Measurements from ENCODE around the gene PRKCE.

PRKCE gene

GRCh38 chr2:45809205-45809604 is 157.7 kb downstream of the PRKCE start:
- no peak for DNase-seq (ENCODE audit: low read depth)

- no peak for DNase-seq (ENCODE audit: low read depth)
Measured at GRCh38 chr2:45812011-45812500, 160.6 kb downstream of the PRKCE start.

- DNase-seq (ENCODE audit: low read depth): no peak
Measured at GRCh38 chr2:45813003-45813941, 161.8 kb downstream of the PRKCE start.

- DNase-seq (ENCODE audit: low read depth): no peak
Measured at GRCh38 chr2:45814488-45814887, 163.0 kb downstream of the PRKCE start.

GRCh38 chr2:45814951-45815621 is 163.6 kb downstream of the PRKCE start:
- no peak for DNase-seq (ENCODE audit: low read depth)

- DNase-seq (ENCODE audit: low read depth): no peak
Measured at GRCh38 chr2:45816272-45816671, 164.8 kb downstream of the PRKCE start.

- no peak for DNase-seq (ENCODE audit: low read depth)
Measured at GRCh38 chr2:45818591-45818990, 167.1 kb downstream of the PRKCE start.

- no peak for DNase-seq (ENCODE audit: low read depth)
Measured at GRCh38 chr2:45820048-45820447, 168.6 kb downstream of the PRKCE start.

- DNase-seq (ENCODE audit: low read depth): no peak
Measured at GRCh38 chr2:45821558-45822271, 170.2 kb downstream of the PRKCE start.

GRCh38 chr2:45822272-45822630 is 170.8 kb downstream of the PRKCE start:
- DNase-seq (ENCODE audit: low read depth): no peak

- DNase-seq (ENCODE audit: low read depth): no peak
Measured at GRCh38 chr2:45823723-45824206, 172.3 kb downstream of the PRKCE start.

GRCh38 chr2:45825001-45825651 is 173.7 kb downstream of the PRKCE start:
- no peak for DNase-seq (ENCODE audit: low read depth)

- DNase-seq (ENCODE audit: low read depth): no peak
Measured at GRCh38 chr2:45826460-45826859, 175.0 kb downstream of the PRKCE start.

- DNase-seq (ENCODE audit: low read depth): no peak
Measured at GRCh38 chr2:45826884-45827635, 175.6 kb downstream of the PRKCE start.

GRCh38 chr2:45830322-45830721 is 178.8 kb downstream of the PRKCE start:
- DNase-seq (ENCODE audit: low read depth): no peak

GRCh38 chr2:45833301-45833967 is 182.0 kb downstream of the PRKCE start:
- no peak for DNase-seq (ENCODE audit: low read depth)

GRCh38 chr2:45833968-45834344 is 182.5 kb downstream of the PRKCE start:
- DNase-seq (ENCODE audit: low read depth): no peak

- DNase-seq (ENCODE audit: low read depth): no peak
Measured at GRCh38 chr2:45834372-45834771, 182.9 kb downstream of the PRKCE start.

GRCh38 chr2:45834858-45835257 is 183.4 kb downstream of the PRKCE start:
- no peak for DNase-seq (ENCODE audit: low read depth)

- no peak for DNase-seq (ENCODE audit: low read depth)
Measured at GRCh38 chr2:45836316-45836715, 184.8 kb downstream of the PRKCE start.

GRCh38 chr2:45836740-45837139 is 185.3 kb downstream of the PRKCE start:
- no peak for DNase-seq (ENCODE audit: low read depth)

Measured in HS-27A (cell line).